ENCODE results near the gene PACS1.

The PACS1 gene

DNA sequence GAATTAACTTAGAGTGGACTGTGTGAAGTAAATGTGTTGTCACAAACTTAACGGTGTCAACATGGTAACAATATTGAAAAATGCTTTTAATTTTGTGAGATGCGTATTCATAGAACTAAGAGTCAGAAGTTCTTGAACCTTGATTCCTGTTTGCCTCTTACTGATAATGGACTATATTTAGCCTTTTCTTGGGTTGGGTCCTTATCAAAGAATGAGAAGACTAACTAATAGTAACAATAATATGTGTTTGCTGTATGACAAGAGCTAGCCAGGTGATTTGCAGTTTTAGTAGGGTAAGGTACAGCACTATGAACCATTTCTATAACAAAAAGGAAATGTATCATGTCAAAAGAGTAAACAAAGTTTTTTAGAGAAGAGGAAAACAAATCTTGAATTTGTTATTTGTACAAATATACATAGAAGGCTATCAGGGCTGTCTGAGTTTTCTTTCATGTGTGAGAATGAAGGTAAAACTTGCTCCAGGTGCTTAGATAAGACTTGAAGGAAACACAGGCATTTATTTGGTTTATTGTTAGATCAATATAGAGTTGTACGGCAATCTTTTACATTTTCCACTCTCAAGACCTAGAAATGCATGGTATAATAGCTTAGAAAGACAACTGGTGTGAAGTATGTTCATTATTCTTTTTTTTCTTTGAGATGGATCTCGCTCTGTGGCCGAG, 74.1 kb downstream of the PACS1 start:
- no CpG with 5 or more reads among the region's 5 CpGs for WGBS (ENCODE audit: insufficient coverage, insufficient read length)
- Histone ChIP-seq H3K27me3 (ENCODE audit: control insufficient read depth, insufficient read depth, low read length) (no peaks in the 10 kb centered on the region), H3K4me1 (ENCODE audit: control insufficient read depth, insufficient read depth, low read length) (no peaks in the 10 kb centered on the region), H3K4me3 (ENCODE audit: low read length) (no peak overlapping the region), H3K27ac (ENCODE audit: low read length) (no peak overlapping the region), H3K9me3 (ENCODE audit: control insufficient read depth, insufficient read depth, low read length) (no peaks in the 10 kb centered on the region), H3K36me3 (ENCODE audit: control insufficient read depth, insufficient read depth, low read length) (no peaks in the 10 kb centered on the region)
- no peak for DNase-seq (ENCODE audit: low read depth, low spot score)

- H3K27me3 ChIP-seq (ENCODE audit: control insufficient read depth, insufficient read depth, low read length) = no peaks in the 10 kb centered on the region
- DNase-seq (ENCODE audit: low read depth, low spot score) = no peak
- no peaks in the 10 kb centered on the region for H3K4me1 ChIP-seq (ENCODE audit: control insufficient read depth, insufficient read depth, low read length)
- H3K9me3 ChIP-seq (ENCODE audit: control insufficient read depth, insufficient read depth, low read length) = no peaks in the 10 kb centered on the region
- no peaks in the 10 kb centered on the region for H3K36me3 ChIP-seq (ENCODE audit: control insufficient read depth, insufficient read depth, low read length)
- H3K27ac ChIP-seq (ENCODE audit: low read length) = no peak overlapping the region
- H3K4me3 ChIP-seq (ENCODE audit: low read length) = no peak overlapping the region
Observed at GRCh38 chr11:66146074-66146473, 76.0 kb downstream of the PACS1 start.

GRCh38 chr11:66146940-66147339, 76.9 kb downstream of the PACS1 start:
- no peak for DNase-seq (ENCODE audit: low read depth, low spot score)
- H3K4me1 ChIP-seq (ENCODE audit: control insufficient read depth, insufficient read depth, low read length) = no peaks in the 10 kb centered on the region
- no CpG with 5 or more reads among the region's 5 CpGs for WGBS (ENCODE audit: insufficient coverage, insufficient read length)
- H3K27ac ChIP-seq (ENCODE audit: low read length) = no peak overlapping the region
- H3K27me3 ChIP-seq (ENCODE audit: control insufficient read depth, insufficient read depth, low read length) = no peaks in the 10 kb centered on the region
- H3K9me3 ChIP-seq (ENCODE audit: control insufficient read depth, insufficient read depth, low read length) = no peaks in the 10 kb centered on the region
- no peak overlapping the region for H3K4me3 ChIP-seq (ENCODE audit: low read length)
- H3K36me3 ChIP-seq (ENCODE audit: control insufficient read depth, insufficient read depth, low read length) = no peaks in the 10 kb centered on the region

DNA sequence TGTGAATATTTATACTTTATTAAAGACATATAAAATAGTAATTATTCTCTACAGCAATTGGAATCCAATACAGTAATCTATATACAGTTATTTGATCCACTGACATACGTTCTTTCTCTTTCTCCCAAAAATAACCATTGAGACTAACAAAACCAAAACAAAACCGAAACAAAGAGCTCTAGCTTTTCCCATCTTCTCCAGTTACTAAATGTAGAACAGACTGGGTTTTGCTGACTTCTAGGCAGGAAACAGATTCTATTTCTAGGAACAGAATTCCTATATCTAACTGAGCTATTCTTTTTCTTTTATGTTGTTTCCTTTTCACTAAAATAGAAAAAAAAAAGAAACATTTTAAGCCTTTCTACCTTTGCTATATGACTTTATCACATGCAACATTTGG, 80.1 kb downstream of the PACS1 start:
- no peaks in the 10 kb centered on the region for H3K4me1 ChIP-seq (ENCODE audit: control insufficient read depth, insufficient read depth, low read length)
- H3K9me3 ChIP-seq (ENCODE audit: control insufficient read depth, insufficient read depth, low read length) = no peaks in the 10 kb centered on the region
- WGBS (ENCODE audit: insufficient coverage, insufficient read length) = 100% methylated on average over 2 of the region's 2 CpGs

GRCh38 chr11:66150725-66151124, 80.7 kb downstream of the PACS1 start:
- Histone ChIP-seq H3K27me3 (ENCODE audit: control insufficient read depth, insufficient read depth, low read length) (no peaks in the 10 kb centered on the region), H3K4me3 (ENCODE audit: low read length) (no peak overlapping the region), H3K9me3 (ENCODE audit: control insufficient read depth, insufficient read depth, low read length) (no peaks in the 10 kb centered on the region), H3K27ac (ENCODE audit: low read length) (no peak overlapping the region), H3K4me1 (ENCODE audit: control insufficient read depth, insufficient read depth, low read length) (no peaks in the 10 kb centered on the region), H3K36me3 (ENCODE audit: control insufficient read depth, insufficient read depth, low read length) (no peaks in the 10 kb centered on the region)
- DNase-seq (ENCODE audit: low read depth, low spot score) = no peak

More for the DNA sequence above, 80.1 kb downstream of the PACS1 start:
- no peak for DNase-seq (ENCODE audit: low read depth, low spot score)
- no peak overlapping the region for H3K27ac ChIP-seq (ENCODE audit: low read length)
- no peaks in the 10 kb centered on the region for H3K27me3 ChIP-seq (ENCODE audit: control insufficient read depth, insufficient read depth, low read length)
- no peak overlapping the region for H3K4me3 ChIP-seq (ENCODE audit: low read length)
- H3K36me3 ChIP-seq (ENCODE audit: control insufficient read depth, insufficient read depth, low read length) = no peaks in the 10 kb centered on the region

GRCh38 chr11:66151273-66151672, 81.2 kb downstream of the PACS1 start:
- WGBS (ENCODE audit: insufficient coverage, insufficient read length) = no CpG with 5 or more reads among the region's 4 CpGs
- DNase-seq (ENCODE audit: low read depth, low spot score) = no peak
- no peaks in the 10 kb centered on the region for H3K4me1 ChIP-seq (ENCODE audit: control insufficient read depth, insufficient read depth, low read length)

GRCh38 chr11:66154109-66154508, 84.0 kb downstream of the PACS1 start:
- no peak for DNase-seq (ENCODE audit: low read depth, low spot score)
- no peak overlapping the region for H3K27ac ChIP-seq (ENCODE audit: low read length)
- H3K27me3 ChIP-seq (ENCODE audit: control insufficient read depth, insufficient read depth, low read length) = no peaks in the 10 kb centered on the region
- no peaks in the 10 kb centered on the region for H3K9me3 ChIP-seq (ENCODE audit: control insufficient read depth, insufficient read depth, low read length)
- WGBS (ENCODE audit: insufficient coverage, insufficient read length) = no CpG with 5 or more reads among the region's 2 CpGs
- H3K4me3 ChIP-seq (ENCODE audit: low read length) = no peak overlapping the region
- H3K4me1 ChIP-seq (ENCODE audit: control insufficient read depth, insufficient read depth, low read length) = no peaks in the 10 kb centered on the region
- H3K36me3 ChIP-seq (ENCODE audit: control insufficient read depth, insufficient read depth, low read length) = no peaks in the 10 kb centered on the region

More at GRCh38 chr11:66151273-66151672, 81.2 kb downstream of the PACS1 start:
- Histone ChIP-seq H3K27ac (ENCODE audit: low read length) (no peak overlapping the region), H3K9me3 (ENCODE audit: control insufficient read depth, insufficient read depth, low read length) (no peaks in the 10 kb centered on the region), H3K4me3 (ENCODE audit: low read length) (no peak overlapping the region), H3K36me3 (ENCODE audit: control insufficient read depth, insufficient read depth, low read length) (no peaks in the 10 kb centered on the region), H3K27me3 (ENCODE audit: control insufficient read depth, insufficient read depth, low read length) (no peaks in the 10 kb centered on the region)

GRCh38 chr11:66155387-66156073, 85.5 kb downstream of the PACS1 start:
- H3K27ac ChIP-seq (ENCODE audit: low read length) = no peak overlapping the region
- H3K4me3 ChIP-seq (ENCODE audit: low read length) = no peak overlapping the region
- H3K4me1 ChIP-seq (ENCODE audit: control insufficient read depth, insufficient read depth, low read length) = no peaks in the 10 kb centered on the region
- no peaks in the 10 kb centered on the region for H3K36me3 ChIP-seq (ENCODE audit: control insufficient read depth, insufficient read depth, low read length)
- no peaks in the 10 kb centered on the region for H3K27me3 ChIP-seq (ENCODE audit: control insufficient read depth, insufficient read depth, low read length)
- DNase-seq (ENCODE audit: low read depth, low spot score) = no peak
- H3K9me3 ChIP-seq (ENCODE audit: control insufficient read depth, insufficient read depth, low read length) = no peaks in the 10 kb centered on the region
- WGBS (ENCODE audit: insufficient coverage, insufficient read length) = no CpG with 5 or more reads among the region's 7 CpGs

GRCh38 chr11:66157182-66157864, 87.3 kb downstream of the PACS1 start:
- Histone ChIP-seq H3K36me3 (ENCODE audit: control insufficient read depth, insufficient read depth, low read length) (no peaks in the 10 kb centered on the region), H3K4me3 (ENCODE audit: low read length) (no peak overlapping the region), H3K4me1 (ENCODE audit: control insufficient read depth, insufficient read depth, low read length) (no peaks in the 10 kb centered on the region), H3K27me3 (ENCODE audit: control insufficient read depth, insufficient read depth, low read length) (no peaks in the 10 kb centered on the region), H3K27ac (ENCODE audit: low read length) (no peak overlapping the region), H3K9me3 (ENCODE audit: control insufficient read depth, insufficient read depth, low read length) (no peaks in the 10 kb centered on the region)
- no peak for DNase-seq (ENCODE audit: low read depth, low spot score)

DNA sequence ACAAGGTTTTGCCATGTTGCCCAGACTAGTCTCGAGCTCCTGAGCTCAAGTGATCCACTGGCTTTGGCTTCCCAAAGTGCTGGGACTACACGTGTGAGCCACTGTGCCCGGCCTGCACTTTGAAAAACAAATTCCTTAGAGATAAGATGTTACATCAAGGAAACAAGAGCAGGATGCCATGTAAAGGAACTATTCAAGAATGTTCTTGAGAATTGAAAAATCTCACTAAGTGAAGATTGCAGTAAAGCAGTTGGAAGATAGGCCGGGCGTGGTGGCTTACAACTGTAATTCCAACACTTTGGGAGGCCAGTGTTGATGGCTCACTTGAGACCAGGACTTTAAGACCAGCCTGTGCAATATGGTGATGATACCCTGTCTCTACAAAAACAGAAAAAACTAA, 88.1 kb downstream of the PACS1 start:
- no peaks in the 10 kb centered on the region for H3K4me1 ChIP-seq (ENCODE audit: control insufficient read depth, insufficient read depth, low read length)
- no peak overlapping the region for H3K4me3 ChIP-seq (ENCODE audit: low read length)
- no peaks in the 10 kb centered on the region for H3K36me3 ChIP-seq (ENCODE audit: control insufficient read depth, insufficient read depth, low read length)
- no peak overlapping the region for H3K27ac ChIP-seq (ENCODE audit: low read length)
- no CpG with 5 or more reads among the region's 5 CpGs for WGBS (ENCODE audit: insufficient coverage, insufficient read length)
- no peaks in the 10 kb centered on the region for H3K9me3 ChIP-seq (ENCODE audit: control insufficient read depth, insufficient read depth, low read length)
- no peak for DNase-seq (ENCODE audit: low read depth, low spot score)
- no peaks in the 10 kb centered on the region for H3K27me3 ChIP-seq (ENCODE audit: control insufficient read depth, insufficient read depth, low read length)
